ENCODE data around the gene PTPRJ.

DNA sequence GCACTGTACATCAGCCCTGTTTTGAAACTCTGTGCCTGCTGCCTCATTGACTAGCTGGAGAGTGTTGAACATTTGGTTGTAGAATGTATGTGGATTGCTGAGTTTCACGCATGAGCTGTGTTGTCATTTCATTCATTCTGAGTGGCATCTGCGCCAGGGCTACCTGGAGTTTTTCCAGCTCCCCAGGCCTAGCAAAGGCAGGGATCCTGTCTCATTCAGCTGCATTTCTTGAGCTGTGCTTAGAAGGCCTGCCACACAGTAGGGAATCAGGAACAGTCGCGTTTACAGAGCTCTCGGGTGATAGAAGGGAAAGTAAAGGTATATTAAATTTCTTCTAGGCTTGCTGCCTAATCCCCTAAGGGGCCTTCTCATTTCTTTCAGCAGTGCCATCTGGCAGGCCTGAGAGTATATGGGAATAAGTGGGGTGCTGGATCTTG lies 44.3 kb downstream of the PTPRJ start:
- TF ChIP-seq, protein P1, sequence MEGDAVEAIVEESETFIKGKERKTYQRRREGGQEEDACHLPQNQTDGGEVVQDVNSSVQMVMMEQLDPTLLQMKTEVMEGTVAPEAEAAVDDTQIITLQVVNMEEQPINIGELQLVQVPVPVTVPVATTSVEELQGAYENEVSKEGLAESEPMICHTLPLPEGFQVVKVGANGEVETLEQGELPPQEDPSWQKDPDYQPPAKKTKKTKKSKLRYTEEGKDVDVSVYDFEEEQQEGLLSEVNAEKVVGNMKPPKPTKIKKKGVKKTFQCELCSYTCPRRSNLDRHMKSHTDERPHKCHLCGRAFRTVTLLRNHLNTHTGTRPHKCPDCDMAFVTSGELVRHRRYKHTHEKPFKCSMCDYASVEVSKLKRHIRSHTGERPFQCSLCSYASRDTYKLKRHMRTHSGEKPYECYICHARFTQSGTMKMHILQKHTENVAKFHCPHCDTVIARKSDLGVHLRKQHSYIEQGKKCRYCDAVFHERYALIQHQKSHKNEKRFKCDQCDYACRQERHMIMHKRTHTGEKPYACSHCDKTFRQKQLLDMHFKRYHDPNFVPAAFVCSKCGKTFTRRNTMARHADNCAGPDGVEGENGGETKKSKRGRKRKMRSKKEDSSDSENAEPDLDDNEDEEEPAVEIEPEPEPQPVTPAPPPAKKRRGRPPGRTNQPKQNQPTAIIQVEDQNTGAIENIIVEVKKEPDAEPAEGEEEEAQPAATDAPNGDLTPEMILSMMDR (IDR thresholded peaks at IDR 0.05), result no peak
- TF ChIP-seq POLR2A (IDR thresholded peaks at IDR 0.05), result no peak

Measured in breast epithelium (tissue), 3 donors.